T-helper 2 cell treated with Interferon-gamma antibody and Interleukin-4, amounts not matched to agents 100 ng/mL and 5 ng/mL, for 36 hours (primary cell): ENCODE data around the gene APOC1. TPM values are rescaled to one million over a fixed set of nuclear protein-coding genes. Genes with fewer than 3 reads are reported as not detected.
"Not testable (repeated sequence)": the region's sequence is repeated elsewhere in the genome, so short reads cannot be mapped to it uniquely, and the experiment has no call there.

Experiments
- intact Hi-C: fragments of 100-400 bp; cut with micrococcal nuclease; formaldehyde crosslinking; loops from one replicate; pipeline ENCODE4 v1.15.1; 2023
- total RNA-seq: library from RNA; stranded (reverse); gene quantifications from 2 replicates; pipeline ENCODE4 v1.2.3, GENCODE V29; 2022

Gene APOC1
- 1.3 TPM in 1 of 2 replicates, not detected in the other for total RNA-seq

GRCh38 chr19:44914433-44915206 lies at the start of gene APOC1:
Gene APOC1, plus strand, starts transcription at chr19:44914608. Its CDS starts 284 bp downstream, at chr19:44914892.
- intact Hi-C loops = not testable (repeated sequence)

- intact Hi-C loops = no loop called here
Measured at GRCh38 chr19:44865196-44865767, 49.1 kb upstream of the APOC1 start.

- intact Hi-C loops = no loop called here
Measured at GRCh38 chr19:44866664-44867063, 47.7 kb upstream of the APOC1 start.

GRCh38 chr19:44867578-44867977 lies 46.8 kb upstream of the APOC1 start:
- intact Hi-C loops = no loop called here

- intact Hi-C loops = no loop called here
Measured at GRCh38 chr19:44869733-44870470, 44.5 kb upstream of the APOC1 start.

GRCh38 chr19:44871809-44872208 lies 42.6 kb upstream of the APOC1 start:
- intact Hi-C loops = no loop called here

- intact Hi-C loops = no loop called here
Measured at GRCh38 chr19:44872661-44873060, 41.7 kb upstream of the APOC1 start.

- intact Hi-C loops = no loop called here
Measured at GRCh38 chr19:44874317-44874716, 40.1 kb upstream of the APOC1 start.

- intact Hi-C loops = no loop called here
Measured at GRCh38 chr19:44875666-44876451, 38.5 kb upstream of the APOC1 start.

- intact Hi-C loops = no loop called here
Measured at GRCh38 chr19:44876930-44877535, 37.4 kb upstream of the APOC1 start.

- intact Hi-C loops = no loop called here
Measured at GRCh38 chr19:44878120-44878865, 36.1 kb upstream of the APOC1 start.

GRCh38 chr19:44879309-44880065 lies 34.9 kb upstream of the APOC1 start:
- intact Hi-C loops = no loop called here

GRCh38 chr19:44882063-44882462 lies 32.3 kb upstream of the APOC1 start:
- intact Hi-C loops = no loop called here

GRCh38 chr19:44882619-44883397 lies 31.6 kb upstream of the APOC1 start:
- intact Hi-C loops = not testable (repeated sequence)

GRCh38 chr19:44883922-44884321 lies 30.5 kb upstream of the APOC1 start:
- intact Hi-C loops = no loop called here

GRCh38 chr19:44884566-44884965 lies 29.8 kb upstream of the APOC1 start:
- intact Hi-C loops = no loop called here

- intact Hi-C loops = no loop called here
Measured at GRCh38 chr19:44886141-44886540, 28.3 kb upstream of the APOC1 start.

- intact Hi-C loops = no loop called here
Measured at GRCh38 chr19:44887648-44888047, 26.8 kb upstream of the APOC1 start.

- intact Hi-C loops = not testable (repeated sequence)
Measured at GRCh38 chr19:44888335-44888734, 26.1 kb upstream of the APOC1 start.
